Skeletal muscle cell (primary cell): ENCODE data around the gene SMG6.

Experiments used
- DNase-seq: peaks from one replicate; pipeline ENCODE4 v3.0.0-alpha.2; 2010; ENCODE audit warnings: low read depth
- H3K4me3 ChIP-seq: 2 replicates; pipeline ENCODE4 v1.5.1; 2011; ENCODE audit warnings: low read depth, mild to moderate bottlenecking, control low read depth, low read length, moderate library complexity

SMG6 gene

DNA sequence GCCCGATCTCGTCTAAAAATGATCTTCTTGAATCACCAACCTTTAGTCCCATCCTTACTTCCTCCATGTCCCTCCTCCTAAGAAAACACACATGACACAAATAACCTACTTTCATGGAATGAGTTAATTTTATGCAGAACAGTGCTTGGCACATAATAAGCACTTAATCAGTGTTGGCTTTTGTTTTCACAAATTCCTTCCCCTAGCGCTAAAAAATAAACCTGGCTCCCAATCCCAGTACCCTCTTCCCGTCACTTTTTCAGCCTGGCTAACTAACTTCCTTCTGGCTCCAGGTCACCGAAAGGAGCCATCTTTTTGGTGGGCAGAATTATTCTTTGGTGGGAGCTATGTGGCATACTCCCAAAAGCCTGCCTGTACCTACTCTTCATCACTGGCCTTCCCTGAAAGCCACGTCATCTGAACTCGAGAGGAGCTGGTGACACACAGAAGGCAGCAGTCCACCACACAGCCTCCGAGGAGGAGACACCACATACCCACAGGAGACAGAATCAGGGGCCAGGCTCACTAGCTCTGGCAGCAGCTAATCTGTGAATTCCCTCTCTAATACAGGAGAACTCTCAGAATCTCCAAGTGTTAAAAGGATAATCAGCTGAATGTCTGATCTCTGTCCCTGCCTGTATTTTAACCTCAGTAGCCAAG is 114.5 kb downstream of the SMG6 start:
- DNase-seq, result no peak
- no peak overlapping the region for H3K4me3 ChIP-seq

DNA sequence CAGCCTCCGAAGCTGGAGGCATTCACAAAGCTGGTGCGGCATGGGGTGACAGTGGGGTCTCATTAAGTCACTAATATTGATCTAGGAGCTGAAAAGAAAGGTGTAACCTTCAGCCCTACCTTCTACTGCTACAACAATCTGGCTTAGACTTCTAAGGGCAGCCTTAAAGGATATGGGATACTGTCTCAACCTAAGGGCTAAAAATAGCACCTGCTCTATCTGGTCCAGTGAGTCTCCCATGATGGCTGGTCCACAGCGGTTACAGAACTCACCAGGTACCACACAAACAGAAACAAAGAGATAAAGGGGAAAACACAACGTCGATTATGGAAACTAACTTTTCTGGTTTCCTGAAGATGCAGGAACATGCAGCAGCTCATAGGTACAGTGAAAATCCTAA is 115.8 kb downstream of the SMG6 start:
- H3K4me3 ChIP-seq, result no peak overlapping the region
- DNase-seq, result no peak

DNA sequence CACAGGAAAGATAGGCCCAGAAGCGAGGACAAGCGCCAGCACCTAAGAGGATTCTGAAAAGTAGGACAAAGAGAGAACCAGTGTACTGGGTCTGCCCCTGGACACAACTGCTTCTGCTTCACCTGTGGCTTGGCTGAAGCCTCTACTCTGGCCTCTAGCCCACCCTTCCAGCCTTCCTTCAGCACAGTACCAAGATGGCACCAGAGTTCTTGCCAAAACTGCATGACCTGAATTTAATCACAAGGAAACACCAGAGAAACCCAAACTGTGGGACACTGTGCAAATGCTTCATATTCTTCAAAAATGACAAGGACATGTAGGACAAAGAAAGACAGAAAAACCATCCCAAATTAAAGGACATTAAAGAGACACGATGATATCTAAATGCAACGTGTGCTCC is 116.6 kb downstream of the SMG6 start:
- no peak for DNase-seq
- no peak overlapping the region for H3K4me3 ChIP-seq

DNA sequence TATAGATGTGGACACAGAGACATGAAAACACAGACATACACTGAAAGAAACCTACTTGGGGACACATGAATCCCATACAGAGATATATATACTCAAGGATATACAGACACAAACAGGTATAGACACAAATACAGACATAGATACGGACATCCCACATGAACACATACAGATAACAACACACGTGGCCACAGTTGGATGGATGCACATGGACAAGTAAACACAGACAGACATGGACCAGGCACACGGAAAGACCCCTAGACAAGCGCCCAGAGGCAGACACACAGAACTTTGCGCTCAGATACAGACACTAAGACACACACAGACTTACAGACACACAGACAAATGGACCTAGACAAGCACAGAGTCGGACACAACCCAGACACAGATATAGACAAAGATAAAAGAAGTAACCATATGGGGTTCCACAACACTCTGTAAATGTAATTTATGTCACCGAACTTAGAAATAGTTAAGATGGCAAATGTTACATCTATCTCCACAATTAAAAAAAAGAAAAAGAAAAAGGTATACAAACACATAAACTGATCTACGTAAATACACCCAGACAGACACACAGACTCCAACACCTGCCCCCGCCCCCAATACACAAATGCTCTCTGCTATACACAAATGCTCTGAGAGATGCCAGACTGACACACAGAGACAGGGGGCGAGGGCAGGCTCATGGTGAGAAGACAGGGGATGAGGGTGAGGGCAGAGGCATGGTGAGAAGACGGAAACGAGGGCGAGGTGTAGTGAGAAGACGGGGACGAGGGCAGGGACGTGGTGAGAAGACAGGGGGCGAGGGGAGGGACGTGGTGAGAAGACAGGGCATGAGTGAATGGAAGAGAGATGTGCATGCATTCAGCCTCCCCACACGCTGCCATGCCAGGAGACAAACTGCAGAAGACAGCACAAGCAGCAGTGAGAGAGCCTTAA is 118.3 kb downstream of the SMG6 start:
- DNase-seq, result no peak
- no peak overlapping the region for H3K4me3 ChIP-seq

DNA sequence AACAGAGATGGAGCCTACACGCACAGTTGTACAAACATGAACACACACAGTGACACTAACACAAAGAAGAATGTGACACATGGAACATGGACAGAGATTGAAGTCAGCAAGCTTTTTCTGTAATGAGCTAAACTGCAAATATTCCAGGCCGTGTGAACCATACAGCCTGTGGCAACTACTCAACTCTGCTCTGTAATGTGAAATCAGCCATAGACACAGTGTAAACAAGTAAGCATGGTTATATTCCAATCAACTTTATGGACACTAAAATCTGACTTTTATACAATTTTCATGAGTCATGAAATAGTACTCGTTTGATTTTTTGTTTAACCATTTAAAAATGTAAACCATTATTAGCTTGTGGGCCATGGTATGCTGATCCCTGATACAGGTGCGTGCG is 120.2 kb downstream of the SMG6 start:
- H3K4me3 ChIP-seq, result no peak overlapping the region
- DNase-seq, result no peak

DNA sequence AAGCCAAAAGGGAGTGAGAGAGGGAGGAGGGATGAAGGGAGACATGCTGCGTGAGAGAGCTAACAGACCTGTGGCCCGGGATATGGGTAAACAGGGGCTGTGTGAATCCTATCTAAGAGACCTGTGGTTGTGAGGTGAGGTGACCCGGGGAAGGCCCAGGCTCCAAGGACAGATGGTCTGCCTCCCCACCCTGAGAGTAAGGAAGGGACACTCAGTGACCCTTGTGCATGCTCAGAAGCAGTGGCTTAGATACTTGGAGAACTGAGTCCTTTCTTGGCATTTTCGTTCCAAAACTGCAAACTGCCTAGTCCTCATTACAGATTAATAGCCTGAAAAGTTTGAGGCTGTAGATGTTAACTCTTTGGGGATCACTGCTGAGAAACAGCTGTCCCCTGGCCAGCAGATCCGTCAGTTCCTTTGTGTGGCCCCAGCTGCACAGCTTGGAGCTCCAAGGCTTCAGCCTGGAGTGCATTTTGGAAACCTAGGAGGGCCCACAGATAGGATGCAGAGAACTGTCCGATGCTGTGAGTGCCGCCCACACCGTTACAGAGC is 121.6 kb downstream of the SMG6 start:
- no peak for DNase-seq
- no peak overlapping the region for H3K4me3 ChIP-seq

DNA sequence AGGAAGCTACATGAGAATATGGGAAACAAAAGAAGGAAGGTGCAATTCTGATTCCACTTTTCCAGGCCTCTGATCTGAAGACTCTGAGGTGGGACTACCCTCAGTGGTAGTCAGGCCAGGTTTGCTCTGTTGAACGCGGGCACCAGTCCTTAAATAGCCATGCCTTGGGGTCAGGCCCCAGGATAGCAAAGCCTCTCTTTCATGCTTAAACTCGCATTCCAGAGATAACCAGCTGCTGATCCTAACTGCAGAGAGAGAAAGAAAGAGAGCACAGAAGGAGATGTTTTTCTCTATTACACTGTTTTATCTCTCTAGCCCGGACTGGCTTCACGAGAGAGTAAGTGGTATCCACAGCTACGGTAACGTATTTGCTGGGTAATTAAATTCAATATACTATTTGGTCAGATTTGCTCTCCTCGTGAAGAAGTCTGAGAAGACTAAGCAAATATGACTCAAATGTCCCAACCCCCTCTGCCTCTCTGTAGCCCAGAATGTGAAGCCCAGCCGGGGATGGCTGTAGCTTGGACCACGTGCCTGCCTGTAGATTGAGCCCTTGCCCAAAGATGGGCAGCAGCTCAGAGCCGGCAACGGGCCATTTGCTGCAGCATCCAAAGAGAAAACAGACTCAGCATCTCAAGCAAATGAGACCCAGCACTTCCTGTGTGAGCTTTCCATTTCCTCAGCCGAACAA is 122.2 kb downstream of the SMG6 start:
- H3K4me3 ChIP-seq, result no peak overlapping the region
- DNase-seq, result peak; percentile 84

DNA sequence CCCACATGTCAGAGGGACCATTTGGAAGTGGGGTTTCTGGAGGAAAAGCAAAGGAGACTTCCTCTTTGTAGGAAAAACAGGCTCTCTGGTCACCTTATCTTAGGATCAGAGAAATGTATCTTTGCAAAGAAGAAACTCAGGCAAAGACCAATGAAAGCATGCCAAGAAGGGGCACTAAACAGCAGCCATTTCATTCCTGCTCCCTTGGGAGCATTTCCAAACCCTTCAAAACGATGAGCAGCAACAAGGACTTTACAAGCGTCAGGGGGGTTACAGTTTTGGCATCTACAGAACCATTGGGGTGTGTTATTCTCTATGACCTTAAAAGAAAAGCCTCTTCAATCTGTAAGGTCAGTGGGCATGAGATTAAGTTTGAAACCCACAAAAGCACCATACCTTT is 122.8 kb downstream of the SMG6 start:
- no peak for DNase-seq
- H3K4me3 ChIP-seq, result no peak overlapping the region

DNA sequence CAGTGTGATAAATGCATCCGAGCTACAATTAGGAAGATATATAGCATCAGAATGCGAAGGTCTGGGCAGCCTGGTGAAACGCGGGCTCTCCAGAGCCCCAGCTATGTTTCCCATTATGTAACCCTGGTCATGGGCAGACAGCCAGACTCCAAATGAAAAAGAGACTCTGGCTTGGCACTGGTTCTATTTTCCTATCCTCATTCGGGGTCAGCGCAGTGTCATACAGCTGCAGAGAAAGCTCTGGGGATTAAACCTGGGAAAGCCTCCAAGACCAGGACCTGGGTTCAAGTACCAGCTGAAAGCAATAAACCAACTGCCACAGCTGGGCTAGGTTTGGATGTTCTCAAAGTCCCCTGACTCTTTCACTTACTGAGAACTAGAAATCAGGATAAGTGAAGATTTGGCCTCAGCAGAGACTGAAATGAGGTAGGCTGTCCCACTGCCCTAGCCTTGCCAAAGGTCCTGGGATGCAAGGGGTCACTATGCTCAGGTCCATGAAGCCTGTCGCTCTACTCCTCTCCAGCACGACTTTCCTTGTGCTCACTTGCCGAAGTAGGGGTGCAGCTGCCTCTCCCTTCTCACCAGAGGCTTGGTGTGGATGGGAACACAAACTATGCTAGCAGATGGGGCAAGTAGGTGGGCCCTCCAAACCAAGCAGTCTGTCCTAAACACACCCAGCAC is 123.8 kb downstream of the SMG6 start:
- H3K4me3 ChIP-seq, result no peak overlapping the region
- peak; percentile 99 for DNase-seq

DNA sequence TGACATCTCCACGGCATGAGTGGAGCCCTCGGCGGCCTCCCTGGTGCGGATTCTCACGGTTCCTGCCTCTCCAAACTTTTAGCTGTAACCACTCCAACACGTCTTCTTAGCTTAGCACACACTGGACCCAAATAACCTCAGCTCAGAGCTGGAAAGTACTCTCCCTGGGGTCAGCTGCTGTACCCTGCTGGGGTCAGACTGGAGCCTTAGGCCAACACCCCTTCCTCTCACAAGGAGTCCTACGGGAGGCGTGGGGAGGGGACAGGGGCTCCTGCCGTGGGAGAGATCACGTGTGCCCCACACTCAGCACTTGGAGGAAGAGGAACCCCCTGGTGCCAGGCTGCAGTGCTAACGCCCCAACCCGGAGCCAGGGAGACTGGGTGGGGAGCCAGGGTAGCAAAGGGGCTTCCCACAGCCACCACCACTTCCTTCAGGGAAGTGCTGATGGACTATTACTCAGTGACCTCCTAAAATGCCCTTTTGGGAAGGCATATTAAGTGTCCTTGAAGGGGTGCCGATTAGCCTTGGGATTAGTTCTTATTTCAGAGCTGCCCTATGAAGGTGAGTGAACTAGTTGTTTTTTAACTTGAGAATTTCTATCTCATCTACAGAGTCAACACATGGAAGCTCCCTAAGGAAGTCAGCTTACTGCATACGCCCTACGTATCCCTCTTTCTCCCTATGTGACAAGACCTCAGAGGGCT is 124.6 kb downstream of the SMG6 start:
- H3K4me3 ChIP-seq, result no peak overlapping the region
- DNase-seq, result no peak

DNA sequence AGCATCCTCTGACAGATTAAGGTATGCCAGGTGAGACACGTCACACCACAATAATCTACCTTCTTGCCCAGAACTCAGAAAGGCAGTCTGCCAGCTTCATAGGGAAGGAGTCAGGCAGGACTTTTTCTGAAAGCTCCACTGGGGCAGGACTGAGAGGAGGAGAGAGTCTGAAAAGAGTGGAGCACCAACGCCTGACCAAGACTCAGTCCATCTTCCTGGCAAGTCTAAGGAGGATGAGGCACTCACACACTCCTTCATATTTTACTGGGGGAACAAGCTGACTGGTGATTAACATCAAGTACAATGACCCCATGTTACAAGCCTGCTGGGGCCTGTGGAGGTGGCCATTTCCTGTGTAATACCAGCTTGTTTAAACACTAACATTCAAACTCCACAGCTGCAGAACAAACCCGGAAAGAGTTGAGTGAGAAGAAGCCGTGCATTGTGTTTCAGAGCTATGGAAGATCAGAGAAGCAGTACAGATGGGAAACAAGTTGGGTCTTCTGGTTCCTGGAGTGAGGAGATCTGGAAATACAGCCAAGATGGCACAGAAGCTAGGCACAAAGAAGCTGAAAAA is 126.3 kb downstream of the SMG6 start:
- no peak for DNase-seq
- no peak overlapping the region for H3K4me3 ChIP-seq

DNA sequence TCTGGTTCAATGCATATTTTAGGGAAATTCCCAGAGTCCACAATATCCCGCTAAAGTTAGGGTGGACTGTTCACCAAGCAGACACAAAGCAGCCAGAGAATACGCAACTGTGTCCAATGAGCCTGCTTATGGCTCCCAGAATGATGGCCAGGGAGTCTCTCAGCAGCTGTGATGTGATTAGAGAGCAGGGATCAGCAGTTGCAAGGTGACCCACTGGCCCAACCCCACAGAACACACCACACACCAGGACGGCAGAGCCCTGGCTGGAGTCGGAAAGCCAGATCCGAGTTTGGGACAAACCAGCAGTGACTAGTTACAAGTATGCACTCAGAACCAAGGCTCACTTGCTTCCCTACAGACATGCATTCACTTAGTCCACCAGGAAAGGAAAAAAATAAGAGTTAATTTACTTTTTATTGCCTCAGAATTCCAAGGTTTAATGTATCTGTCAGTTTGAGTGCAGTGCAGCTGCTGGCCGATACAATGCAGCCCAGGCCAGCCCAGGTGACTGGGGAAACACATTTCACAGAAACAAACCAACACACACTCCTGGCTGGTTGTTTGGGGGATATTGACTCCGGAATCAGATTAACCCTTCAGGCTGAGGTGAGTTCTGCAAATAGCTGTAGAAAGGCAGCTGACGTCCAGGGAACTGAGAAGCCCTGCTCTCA is 127.0 kb downstream of the SMG6 start:
- no peak for DNase-seq
- no peak overlapping the region for H3K4me3 ChIP-seq

DNA sequence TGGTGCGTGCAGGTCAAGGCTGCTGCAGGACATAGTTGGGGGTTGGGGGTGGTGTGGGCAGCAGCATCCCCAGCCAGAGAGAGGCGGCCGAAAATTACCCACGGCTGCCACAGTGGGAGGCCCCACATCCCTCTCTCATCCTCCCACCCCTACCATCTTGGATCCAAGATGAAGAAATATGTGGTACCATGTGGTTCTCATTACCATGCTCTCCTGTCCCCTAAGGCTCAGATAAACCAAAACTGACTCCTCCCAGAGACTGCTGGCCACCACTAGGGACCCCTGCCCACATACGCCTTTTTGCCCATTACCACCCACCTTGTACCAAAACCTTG is 128.3 kb downstream of the SMG6 start:
- no peak overlapping the region for H3K4me3 ChIP-seq
- no peak for DNase-seq

DNA sequence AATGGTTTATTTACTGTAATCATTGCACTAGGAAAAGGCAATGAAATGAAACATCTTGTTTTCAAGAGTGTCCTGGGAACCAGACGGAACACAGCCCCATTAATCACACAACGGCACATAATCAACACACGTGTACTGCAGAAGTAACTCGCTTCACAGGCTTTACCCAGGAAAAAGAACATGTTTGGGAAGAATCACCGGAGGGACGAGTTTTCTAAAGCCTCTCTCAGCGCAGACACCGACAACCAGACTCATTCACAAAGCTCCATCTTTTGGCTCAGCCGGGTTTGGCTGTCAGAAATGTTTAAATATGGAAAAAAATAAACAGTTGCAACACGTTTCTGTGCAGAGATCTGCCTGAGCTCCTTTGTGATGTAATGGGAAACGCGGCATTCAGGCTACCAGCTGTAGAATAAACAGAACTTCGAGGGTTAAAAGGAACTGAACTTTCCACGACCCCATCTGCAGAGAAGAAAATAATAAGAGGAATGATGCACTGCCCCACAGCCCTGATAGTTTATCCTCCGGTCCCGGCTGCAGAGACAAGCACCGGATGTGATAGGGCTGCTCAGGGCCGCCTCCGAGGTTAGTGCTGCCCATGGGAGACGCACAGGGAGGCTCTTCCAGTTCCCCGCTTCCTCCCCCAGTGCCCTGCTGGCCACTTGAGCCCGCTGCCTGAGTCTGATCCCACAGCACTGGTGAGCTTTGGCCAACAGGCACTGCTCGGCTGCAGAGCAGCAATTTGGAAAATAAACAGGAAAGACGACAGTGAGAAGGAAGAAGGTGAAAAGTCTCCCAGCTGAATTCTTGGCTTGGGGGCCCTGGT is 128.9 kb downstream of the SMG6 start:
- peak; percentile 92 for DNase-seq
- no peak overlapping the region for H3K4me3 ChIP-seq

DNA sequence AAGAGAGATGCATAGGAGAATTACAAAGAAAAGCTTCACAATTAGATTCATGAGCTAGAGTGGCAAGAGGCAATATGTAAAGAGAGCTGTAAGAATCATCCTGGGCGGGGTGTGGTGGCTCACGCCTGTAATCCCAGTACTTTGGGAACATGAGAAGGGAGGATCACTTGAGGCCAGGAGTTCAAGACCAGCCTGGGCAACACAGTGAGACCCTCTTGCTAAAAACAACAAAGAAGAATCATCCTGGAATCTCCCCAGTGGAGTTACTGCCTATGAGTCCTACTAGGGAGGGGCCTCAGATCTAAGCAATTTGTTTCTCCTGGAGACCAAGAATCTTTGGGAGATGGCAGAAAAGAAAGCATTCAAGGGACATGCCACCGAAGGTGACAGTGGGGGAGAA is 129.6 kb downstream of the SMG6 start:
- no peak for DNase-seq
- no peak overlapping the region for H3K4me3 ChIP-seq

DNA sequence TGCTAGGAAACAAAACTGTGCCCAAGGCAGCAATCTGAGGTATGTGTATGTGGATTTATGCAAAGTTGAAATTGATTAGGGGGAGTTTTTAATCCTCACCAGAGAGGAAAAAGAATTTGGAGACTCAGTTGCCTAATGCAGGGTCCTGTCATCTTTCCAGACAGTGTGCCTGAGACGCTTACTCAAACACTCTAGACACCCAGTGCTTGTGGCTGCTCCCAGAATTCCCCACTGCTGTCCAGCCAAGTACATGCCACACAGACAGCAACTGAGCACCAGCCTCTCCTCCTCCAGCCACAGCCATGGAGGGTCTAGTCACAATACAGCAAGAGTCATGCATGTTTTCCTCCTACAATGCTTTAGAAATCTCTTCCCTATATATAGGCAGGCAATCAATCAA is 130.6 kb downstream of the SMG6 start:
- no peak overlapping the region for H3K4me3 ChIP-seq

DNA sequence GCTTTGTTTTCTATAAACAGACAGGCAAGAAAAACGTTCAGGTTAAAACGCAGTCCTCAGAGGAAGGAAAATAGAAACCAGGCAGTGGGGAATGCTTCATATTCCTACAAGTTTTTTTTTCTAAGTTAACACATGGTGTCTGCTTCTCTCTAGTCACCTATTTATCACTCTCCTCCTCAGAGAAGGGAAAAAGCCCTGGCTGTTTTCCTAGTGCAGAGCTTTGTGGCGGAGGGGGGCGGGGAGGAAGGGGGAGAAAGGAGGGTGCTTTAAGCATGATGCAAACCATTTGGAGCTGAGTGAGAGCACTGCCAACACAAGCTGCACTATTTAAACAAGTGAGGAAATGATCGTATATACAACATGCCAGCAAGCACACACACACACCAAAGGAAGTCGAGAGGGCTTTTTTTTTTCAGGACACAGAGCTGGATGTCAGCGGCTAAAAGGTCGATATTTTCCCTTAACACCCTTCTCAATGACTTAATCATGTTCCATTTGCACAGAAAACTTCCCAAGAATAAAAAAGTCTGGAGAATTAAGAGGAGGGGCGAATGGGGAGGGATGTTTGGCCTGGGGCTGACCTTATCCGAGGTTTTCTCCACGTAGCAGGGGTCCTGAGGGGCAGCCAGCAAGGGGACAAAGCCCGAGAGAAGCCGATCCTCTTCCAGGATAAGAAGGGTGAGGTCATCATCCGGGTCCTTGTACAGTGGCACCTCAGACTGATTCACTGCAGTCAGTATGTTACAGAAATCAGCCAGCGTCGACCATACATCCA is 131.3 kb downstream of the SMG6 start:
- peak; percentile 98 for DNase-seq
- H3K4me3 ChIP-seq, result peak overlapping the region; percentile 13

More for the DNA sequence above, 130.6 kb downstream of the SMG6 start:
- no peak for DNase-seq
